ENCODE data around the gene RTL1. TPM values are rescaled to one million over a fixed set of nuclear protein-coding genes. Genes with fewer than 3 reads are reported as not detected.

Gene RTL1
- total and polyA plus RNA-seq, 2 of the 13 experiments (the other 11 are each of a cell fraction or from before 2014, with no cell fraction given): not detected

- no peak for TF ChIP-seq ETS1 (CRISPR knock-in tag; IDR thresholded peaks at IDR 0.05)
Measured at GRCh38 chr14:100891051-100891450, 12.5 kb downstream of the RTL1 start (continued).

GRCh38 chr14:100890061-100890850 lies 13.3 kb downstream of the RTL1 start:
- H3K36me3 ChIP-seq (replicated peaks in 1 of 2; ENCODE audit: control insufficient read depth in 1 of 2, insufficient read depth in 2 of 2, low read length in 2 of 2): no peaks in the 10 kb centered on the region
- no peak overlapping the region for H2AFZ ChIP-seq (ENCODE audit: low read length)
- intact Hi-C loops (cut with micrococcal nuclease; ENCODE audit: unreplicated experiment): no loop called here
- H3K4me1 ChIP-seq (ENCODE audit: insufficient read depth, low read length): peaks cover 20% of the 10 kb centered on the region
- 29% methylated on average over 7 of the region's 8 CpGs for WGBS (ENCODE audit: low lambda C conversion rate)
- POLR2A ChIA-PET: no interaction called here
- in situ Hi-C loops (cut with HindIII; ENCODE audit: extremely low pct_ligation_motif_present, low pct_unique_long_range_greater_than_20kb): loop anchor here (10.0 kb wide), 1 partner anchor 485 kb away; no protein-coding TSS in a partner anchor
- no peak for FAIRE-seq
- peak; percentile 51; the same call in 1 of the 3 replicates for ATAC-seq
- no peaks in the 10 kb centered on the region for H4K20me1 ChIP-seq (ENCODE audit: insufficient read depth, low read length)
- no peaks in the 10 kb centered on the region for H3K79me2 ChIP-seq (ENCODE audit: insufficient read depth, low read length)
- no peak for TF ChIP-seq U2AF1 (optimal IDR thresholded peaks at IDR 0.05; ENCODE audit: low read depth, low read length)
- TF ChIP-seq STAG1 (CRISPR knock-in tag; IDR thresholded peaks at IDR 0.05): peak; percentile 24; the same call in 1 of the 2 replicates
- peaks cover 0 to 30% of the 10 kb centered on the region in 2 experiments; a peak in 3 of 5 replicates for H3K27me3 ChIP-seq (ENCODE audit: control insufficient read depth in 1 of 2, insufficient read depth in 2 of 2, low read length in 2 of 2)
- H3K4me2 ChIP-seq (ENCODE audit: low read depth, low read length): no peak overlapping the region
- BruUV-seq (replicated peaks): no TSS peak
- CTCF ChIA-PET (ENCODE audit: low intra/inter-chr PET ratio, low total read pairs): no interaction called here
- H3K27ac ChIP-seq (ENCODE audit: extremely low read length, insufficient read depth, low read length): no peak overlapping the region
- no peaks in the 10 kb centered on the region for H3K9me3 ChIP-seq (ENCODE audit: low read length)
- no peak overlapping the region for H3K9ac ChIP-seq (ENCODE audit: insufficient read depth, low read depth, low read length)
- no peak overlapping the region for H3K4me3 ChIP-seq (replicated peaks in 1 of 3; ENCODE audit: insufficient read depth in 1 of 3, low read depth in 2 of 3, low read length in 3 of 3)
- DNase-seq (ENCODE audit: low spot score): no peak

GRCh38 chr14:100889641-100890040 lies 13.9 kb downstream of the RTL1 start:
- no peaks in the 10 kb centered on the region for H3K36me3 ChIP-seq (replicated peaks in 1 of 2; ENCODE audit: control insufficient read depth in 1 of 2, insufficient read depth in 2 of 2, low read length in 2 of 2)
- DNase-seq (ENCODE audit: low spot score) (no peak), ATAC-seq (no peak), FAIRE-seq (no peak)
- WGBS (ENCODE audit: low lambda C conversion rate): 75% methylated on average over 6 of the region's 6 CpGs
- H3K4me3 ChIP-seq (replicated peaks in 1 of 3; ENCODE audit: insufficient read depth in 1 of 3, low read depth in 2 of 3, low read length in 3 of 3): no peak overlapping the region
- no peak for TF ChIP-seq ZNF510 (CRISPR knock-in tag; IDR thresholded peaks at IDR 0.05; ENCODE audit: low read depth)
- TF ChIP-seq NFYC (CRISPR knock-in tag; IDR thresholded peaks at IDR 0.05): no peak
- no peak for TF ChIP-seq ZNF740 (CRISPR knock-in tag; IDR thresholded peaks at IDR 0.05)
- no peak for TF ChIP-seq ZNF678 (CRISPR knock-in tag; IDR thresholded peaks at IDR 0.05)
- no peak for TF ChIP-seq ZNF790 (CRISPR knock-in tag; IDR thresholded peaks at IDR 0.05; ENCODE audit: borderline replicate concordance)
- no peak for TF ChIP-seq ATF7-NPFF (CRISPR knock-in tag; IDR thresholded peaks at IDR 0.05; ENCODE audit: low read depth)
- in situ Hi-C loops (cut with HindIII; ENCODE audit: extremely low pct_ligation_motif_present, low pct_unique_long_range_greater_than_20kb): loop anchor here (10.0 kb wide), 1 partner anchor 485 kb away; no protein-coding TSS in a partner anchor
- no peaks in the 10 kb centered on the region for H4K20me1 ChIP-seq (ENCODE audit: insufficient read depth, low read length)
- no TSS peak for BruUV-seq (replicated peaks)
- no peak overlapping the region for H3K4me2 ChIP-seq (ENCODE audit: low read depth, low read length)
- no peak overlapping the region for H3K9ac ChIP-seq (ENCODE audit: insufficient read depth, low read depth, low read length)
- H3K79me2 ChIP-seq (ENCODE audit: insufficient read depth, low read length): no peaks in the 10 kb centered on the region
- CTCF ChIA-PET (ENCODE audit: low intra/inter-chr PET ratio, low total read pairs): no interaction called here
- no peak overlapping the region for H3K27ac ChIP-seq (ENCODE audit: extremely low read length, insufficient read depth, low read length)
- POLR2A ChIA-PET: no interaction called here
- peaks cover 0 to 35% of the 10 kb centered on the region in 2 experiments; a peak in 4 of 5 replicates for H3K27me3 ChIP-seq (ENCODE audit: control insufficient read depth in 1 of 2, insufficient read depth in 2 of 2, low read length in 2 of 2)
- H3K4me1 ChIP-seq (ENCODE audit: insufficient read depth, low read length): peaks cover 20% of the 10 kb centered on the region
- intact Hi-C loops (cut with micrococcal nuclease; ENCODE audit: unreplicated experiment): no loop called here
- no peak overlapping the region for H2AFZ ChIP-seq (ENCODE audit: low read length)
- no peaks in the 10 kb centered on the region for H3K9me3 ChIP-seq (ENCODE audit: low read length)
